Lower lobe of right lung (tissue), 2 donors: ENCODE measurements around the gene SCGN. TPM values are rescaled to one million over a fixed set of nuclear protein-coding genes. Genes with fewer than 3 reads are reported as not detected.

ENCODE experiments used
- ATAC-seq, 2 donors: fragments of 200-7000 bp; cut with Tn5 transposase; one replicate each; pipeline ENCODE4 v1.9.1; 2020 to 2022; ENCODE audit warnings: mild to moderate bottlenecking in 2 of 2, moderate library complexity in 2 of 2
- DNase-seq: peaks from one replicate; pipeline ENCODE4 v3.0.0-alpha.2; 2020
- H3K27ac ChIP-seq: fragments of 200-600 bp; one replicate; pipeline ENCODE4 v1.8.0; 2022
- H3K27me3 ChIP-seq: fragments of 200-600 bp; one replicate; pipeline ENCODE4 v1.8.0; 2022; ENCODE audit warnings: low read depth
- H3K36me3 ChIP-seq: fragments of 200-600 bp; one replicate; pipeline ENCODE4 v1.8.0; 2022; ENCODE audit warnings: mild to moderate bottlenecking
- H3K4me1 ChIP-seq: fragments of 200-600 bp; one replicate; pipeline ENCODE4 v1.8.0; 2022
- H3K4me3 ChIP-seq: fragments of 200-600 bp; one replicate; pipeline ENCODE4 v1.8.0; 2022; ENCODE audit warnings: mild to moderate bottlenecking
- H3K9me3 ChIP-seq: fragments of 200-600 bp; one replicate; pipeline ENCODE4 v1.8.0; 2022
- CTCF ChIP-seq: fragments of 200-600 bp; IDR thresholded peaks from one replicate; pipeline ENCODE4 v1.8.0; 2022; ENCODE audit warnings: antibody characterized with exemption, mild to moderate bottlenecking
- intact Hi-C: fragments of 100-400 bp; cut with DNase I; formaldehyde crosslinking; loops from one replicate; pipeline ENCODE4 v1.11.0; 2022
- total RNA-seq: library from RNA; stranded (reverse); fragmentation: NEBNext Ultra II Directional; extraction: Animal tissue kit (Norgen Biotek cat#: 25700); gene quantifications from one replicate; pipeline ENCODE4 v1.2.1, GENCODE V29; 2021
- donor health status: DM: no; HTN: yes; CAD: no; lungs with severe emphysema.

Gene SCGN
- total RNA-seq, 1 donor from 2014 or later = not detected

DNA sequence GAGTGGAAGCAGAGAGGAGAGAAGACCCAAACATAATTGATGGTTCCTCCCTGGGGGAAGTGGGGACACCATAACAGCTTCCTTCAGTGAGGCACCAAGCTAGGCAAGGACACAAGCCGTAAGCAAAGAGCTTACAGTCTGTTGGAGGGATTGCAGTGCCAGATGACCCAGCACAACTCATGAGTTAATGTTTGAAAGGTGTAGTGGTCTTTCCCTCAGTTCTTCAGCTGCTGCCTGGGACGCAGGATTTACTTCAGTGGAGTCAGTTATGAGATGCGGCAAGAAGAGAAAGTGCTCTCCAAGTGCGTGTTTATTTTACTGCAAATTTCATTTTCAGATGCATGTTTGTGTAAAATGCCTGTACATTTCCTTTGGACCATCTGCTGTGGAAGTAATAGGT is 63.8 kb downstream of the SCGN start:
- ATAC-seq (no peak), DNase-seq (no peak)
- Histone ChIP-seq H3K9me3 (no peaks in the 10 kb centered on the region), H3K36me3 (no peaks in the 10 kb centered on the region), H3K4me3 (no peak overlapping the region), H3K4me1 (no peaks in the 10 kb centered on the region), H3K27me3 (no peaks in the 10 kb centered on the region), H3K27ac (no peak overlapping the region)
- intact Hi-C loops = no loop called here
- no peak for TF ChIP-seq CTCF

- Histone ChIP-seq H3K9me3 (no peaks in the 10 kb centered on the region), H3K36me3 (no peaks in the 10 kb centered on the region), H3K4me3 (no peak overlapping the region), H3K27ac (no peak overlapping the region), H3K27me3 (no peaks in the 10 kb centered on the region), H3K4me1 (no peaks in the 10 kb centered on the region)
- ATAC-seq (no peak), DNase-seq (no peak)
- TF ChIP-seq CTCF = peak; percentile 51
- intact Hi-C loops = no loop called here
Measured at GRCh38 chr6:25717866-25718740, 66.1 kb downstream of the SCGN start.

GRCh38 chr6:25726122-25726911 is 74.3 kb downstream of the SCGN start:
- peaks cover 13% of the 10 kb centered on the region for H3K27me3 ChIP-seq
- H3K27ac ChIP-seq = no peak overlapping the region
- H3K9me3 ChIP-seq = no peaks in the 10 kb centered on the region
- TF ChIP-seq CTCF = no peak
- H3K36me3 ChIP-seq = no peaks in the 10 kb centered on the region
- H3K4me1 ChIP-seq = no peaks in the 10 kb centered on the region
- intact Hi-C loops = no loop called here
- DNase-seq (no peak), ATAC-seq (peak; percentile 79 to 91)
- no peak overlapping the region for H3K4me3 ChIP-seq

DNA sequence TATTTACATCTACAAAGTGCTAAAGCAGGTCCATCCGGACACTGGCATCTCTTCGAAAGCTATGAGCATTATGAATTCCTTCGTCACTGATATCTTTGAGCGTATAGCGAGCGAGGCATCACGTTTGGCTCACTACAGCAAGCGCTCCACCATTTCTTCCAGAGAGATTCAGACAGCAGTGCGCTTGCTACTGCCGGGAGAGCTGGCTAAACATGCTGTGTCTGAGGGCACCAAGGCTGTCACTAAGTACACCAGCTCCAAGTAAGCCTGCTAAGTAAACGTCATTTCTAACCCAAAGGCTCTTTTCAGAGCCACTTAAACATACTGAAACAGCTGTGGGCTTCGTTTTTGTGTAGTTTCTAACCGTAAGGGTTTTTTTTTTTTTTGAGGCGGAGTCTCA is 75.0 kb downstream of the SCGN start:
- H3K36me3 ChIP-seq = no peaks in the 10 kb centered on the region
- peak; percentile 39 to 77 for ATAC-seq
- H3K4me3 ChIP-seq = no peak overlapping the region
- no peak overlapping the region for H3K27ac ChIP-seq
- no peaks in the 10 kb centered on the region for H3K9me3 ChIP-seq
- no peak for TF ChIP-seq CTCF
- peaks cover 13% of the 10 kb centered on the region for H3K27me3 ChIP-seq
- no peak for DNase-seq
- H3K4me1 ChIP-seq = no peaks in the 10 kb centered on the region
- intact Hi-C loops = no loop called here

GRCh38 chr6:25730907-25731306 is 78.9 kb downstream of the SCGN start:
- Histone ChIP-seq H3K4me1 (no peaks in the 10 kb centered on the region), H3K27me3 (peaks cover 22% of the 10 kb centered on the region), H3K4me3 (no peak overlapping the region), H3K9me3 (no peaks in the 10 kb centered on the region), H3K36me3 (no peaks in the 10 kb centered on the region), H3K27ac (no peak overlapping the region)
- no peak for TF ChIP-seq CTCF
- DNase-seq (no peak), ATAC-seq (no peak)
- intact Hi-C loops = no loop called here
